ENCODE results near the gene C2orf42.

DNA sequence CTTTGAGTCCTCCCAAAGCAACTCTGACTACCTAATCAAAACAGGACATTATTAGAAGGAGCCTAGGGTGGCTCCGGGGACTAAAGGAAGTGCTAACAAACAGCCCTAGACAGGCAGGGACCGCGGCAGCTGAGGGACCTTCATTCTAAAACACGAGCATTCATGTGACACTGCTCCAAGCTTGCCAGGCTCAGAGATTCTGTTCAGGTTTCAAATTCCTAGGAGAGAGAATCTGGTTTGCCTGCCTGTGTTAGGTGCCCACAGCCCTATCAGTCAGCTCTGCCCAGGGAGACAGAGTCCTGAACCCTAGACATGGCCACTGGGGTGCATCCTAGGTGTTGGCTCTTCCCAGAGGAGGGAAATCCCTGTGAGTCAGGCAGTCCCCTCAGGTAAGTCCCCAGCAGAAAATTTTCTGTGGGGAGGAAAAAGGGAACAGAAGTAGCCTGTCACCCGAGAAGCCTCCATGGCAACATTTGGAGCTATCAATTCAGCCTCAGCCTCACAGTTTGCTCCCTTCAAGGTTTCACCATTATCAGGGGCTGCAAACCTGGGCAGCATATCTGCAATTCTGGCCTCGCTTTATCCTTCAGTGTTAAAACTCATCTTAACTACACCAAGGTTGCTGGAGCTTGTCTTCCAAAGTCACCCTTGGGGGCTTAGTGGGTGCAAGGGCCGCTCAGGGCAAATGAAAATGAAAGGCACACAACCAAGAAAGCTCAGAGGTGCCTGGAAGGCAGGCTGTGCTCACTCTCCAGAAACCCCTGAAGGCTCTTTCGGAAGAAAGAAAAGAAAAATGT, 75.0 kb downstream of the C2orf42 start:
- TF ChIP-seq, protein P1, sequence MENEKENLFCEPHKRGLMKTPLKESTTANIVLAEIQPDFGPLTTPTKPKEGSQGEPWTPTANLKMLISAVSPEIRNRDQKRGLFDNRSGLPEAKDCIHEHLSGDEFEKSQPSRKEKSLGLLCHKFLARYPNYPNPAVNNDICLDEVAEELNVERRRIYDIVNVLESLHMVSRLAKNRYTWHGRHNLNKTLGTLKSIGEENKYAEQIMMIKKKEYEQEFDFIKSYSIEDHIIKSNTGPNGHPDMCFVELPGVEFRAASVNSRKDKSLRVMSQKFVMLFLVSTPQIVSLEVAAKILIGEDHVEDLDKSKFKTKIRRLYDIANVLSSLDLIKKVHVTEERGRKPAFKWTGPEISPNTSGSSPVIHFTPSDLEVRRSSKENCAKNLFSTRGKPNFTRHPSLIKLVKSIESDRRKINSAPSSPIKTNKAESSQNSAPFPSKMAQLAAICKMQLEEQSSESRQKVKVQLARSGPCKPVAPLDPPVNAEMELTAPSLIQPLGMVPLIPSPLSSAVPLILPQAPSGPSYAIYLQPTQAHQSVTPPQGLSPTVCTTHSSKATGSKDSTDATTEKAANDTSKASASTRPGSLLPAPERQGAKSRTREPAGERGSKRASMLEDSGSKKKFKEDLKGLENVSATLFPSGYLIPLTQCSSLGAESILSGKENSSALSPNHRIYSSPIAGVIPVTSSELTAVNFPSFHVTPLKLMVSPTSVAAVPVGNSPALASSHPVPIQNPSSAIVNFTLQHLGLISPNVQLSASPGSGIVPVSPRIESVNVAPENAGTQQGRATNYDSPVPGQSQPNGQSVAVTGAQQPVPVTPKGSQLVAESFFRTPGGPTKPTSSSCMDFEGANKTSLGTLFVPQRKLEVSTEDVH (IDR thresholded peaks at IDR 0.05; ENCODE audit: low read depth, partially characterized antibody): no peak
- TF ChIP-seq MXI1 (IDR thresholded peaks at IDR 0.05; ENCODE audit: low read depth, low read length) (no peak), EZH2 (IDR thresholded peaks at IDR 0.05; ENCODE audit: borderline replicate concordance, control insufficient read depth, low read depth, low read length) (no peak), ZNF217 (IDR thresholded peaks at IDR 0.05) (no peak), EGR1 (IDR thresholded peaks at IDR 0.05; ENCODE audit: borderline replicate concordance in 1 of 2, low read depth in 2 of 2, low read length in 2 of 2) (no peak), SP1 (IDR thresholded peaks at IDR 0.05; ENCODE audit: low read depth, low read length) (no peak), POLR2A (IDR thresholded peaks at IDR 0.05; ENCODE audit: low read depth, low read length) (no peak), WRNIP1 (IDR thresholded peaks at IDR 0.05; ENCODE audit: borderline replicate concordance, low read depth, low read length) (no peak), CREB1 (IDR thresholded peaks at IDR 0.05; ENCODE audit: low read depth) (no peak)
- TF ChIP-seq, protein P2, sequence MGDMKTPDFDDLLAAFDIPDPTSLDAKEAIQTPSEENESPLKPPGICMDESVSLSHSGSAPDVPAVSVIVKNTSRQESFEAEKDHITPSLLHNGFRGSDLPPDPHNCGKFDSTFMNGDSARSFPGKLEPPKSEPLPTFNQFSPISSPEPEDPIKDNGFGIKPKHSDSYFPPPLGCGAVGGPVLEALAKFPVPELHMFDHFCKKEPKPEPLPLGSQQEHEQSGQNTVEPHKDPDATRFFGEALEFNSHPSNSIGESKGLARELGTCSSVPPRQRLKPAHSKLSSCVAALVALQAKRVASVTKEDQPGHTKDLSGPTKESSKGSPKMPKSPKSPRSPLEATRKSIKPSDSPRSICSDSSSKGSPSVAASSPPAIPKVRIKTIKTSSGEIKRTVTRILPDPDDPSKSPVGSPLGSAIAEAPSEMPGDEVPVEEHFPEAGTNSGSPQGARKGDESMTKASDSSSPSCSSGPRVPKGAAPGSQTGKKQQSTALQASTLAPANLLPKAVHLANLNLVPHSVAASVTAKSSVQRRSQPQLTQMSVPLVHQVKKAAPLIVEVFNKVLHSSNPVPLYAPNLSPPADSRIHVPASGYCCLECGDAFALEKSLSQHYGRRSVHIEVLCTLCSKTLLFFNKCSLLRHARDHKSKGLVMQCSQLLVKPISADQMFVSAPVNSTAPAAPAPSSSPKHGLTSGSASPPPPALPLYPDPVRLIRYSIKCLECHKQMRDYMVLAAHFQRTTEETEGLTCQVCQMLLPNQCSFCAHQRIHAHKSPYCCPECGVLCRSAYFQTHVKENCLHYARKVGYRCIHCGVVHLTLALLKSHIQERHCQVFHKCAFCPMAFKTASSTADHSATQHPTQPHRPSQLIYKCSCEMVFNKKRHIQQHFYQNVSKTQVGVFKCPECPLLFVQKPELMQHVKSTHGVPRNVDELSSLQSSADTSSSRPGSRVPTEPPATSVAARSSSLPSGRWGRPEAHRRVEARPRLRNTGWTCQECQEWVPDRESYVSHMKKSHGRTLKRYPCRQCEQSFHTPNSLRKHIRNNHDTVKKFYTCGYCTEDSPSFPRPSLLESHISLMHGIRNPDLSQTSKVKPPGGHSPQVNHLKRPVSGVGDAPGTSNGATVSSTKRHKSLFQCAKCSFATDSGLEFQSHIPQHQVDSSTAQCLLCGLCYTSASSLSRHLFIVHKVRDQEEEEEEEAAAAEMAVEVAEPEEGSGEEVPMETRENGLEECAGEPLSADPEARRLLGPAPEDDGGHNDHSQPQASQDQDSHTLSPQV (IDR thresholded peaks at IDR 0.05): no peak
- TF ChIP-seq, protein P3, sequence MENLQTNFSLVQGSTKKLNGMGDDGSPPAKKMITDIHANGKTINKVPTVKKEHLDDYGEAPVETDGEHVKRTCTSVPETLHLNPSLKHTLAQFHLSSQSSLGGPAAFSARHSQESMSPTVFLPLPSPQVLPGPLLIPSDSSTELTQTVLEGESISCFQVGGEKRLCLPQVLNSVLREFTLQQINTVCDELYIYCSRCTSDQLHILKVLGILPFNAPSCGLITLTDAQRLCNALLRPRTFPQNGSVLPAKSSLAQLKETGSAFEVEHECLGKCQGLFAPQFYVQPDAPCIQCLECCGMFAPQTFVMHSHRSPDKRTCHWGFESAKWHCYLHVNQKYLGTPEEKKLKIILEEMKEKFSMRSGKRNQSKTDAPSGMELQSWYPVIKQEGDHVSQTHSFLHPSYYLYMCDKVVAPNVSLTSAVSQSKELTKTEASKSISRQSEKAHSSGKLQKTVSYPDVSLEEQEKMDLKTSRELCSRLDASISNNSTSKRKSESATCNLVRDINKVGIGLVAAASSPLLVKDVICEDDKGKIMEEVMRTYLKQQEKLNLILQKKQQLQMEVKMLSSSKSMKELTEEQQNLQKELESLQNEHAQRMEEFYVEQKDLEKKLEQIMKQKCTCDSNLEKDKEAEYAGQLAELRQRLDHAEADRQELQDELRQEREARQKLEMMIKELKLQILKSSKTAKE (IDR thresholded peaks at IDR 0.05; ENCODE audit: low read depth, poor library complexity, severe bottlenecking): peak; percentile 37
- TF ChIP-seq, protein P4, sequence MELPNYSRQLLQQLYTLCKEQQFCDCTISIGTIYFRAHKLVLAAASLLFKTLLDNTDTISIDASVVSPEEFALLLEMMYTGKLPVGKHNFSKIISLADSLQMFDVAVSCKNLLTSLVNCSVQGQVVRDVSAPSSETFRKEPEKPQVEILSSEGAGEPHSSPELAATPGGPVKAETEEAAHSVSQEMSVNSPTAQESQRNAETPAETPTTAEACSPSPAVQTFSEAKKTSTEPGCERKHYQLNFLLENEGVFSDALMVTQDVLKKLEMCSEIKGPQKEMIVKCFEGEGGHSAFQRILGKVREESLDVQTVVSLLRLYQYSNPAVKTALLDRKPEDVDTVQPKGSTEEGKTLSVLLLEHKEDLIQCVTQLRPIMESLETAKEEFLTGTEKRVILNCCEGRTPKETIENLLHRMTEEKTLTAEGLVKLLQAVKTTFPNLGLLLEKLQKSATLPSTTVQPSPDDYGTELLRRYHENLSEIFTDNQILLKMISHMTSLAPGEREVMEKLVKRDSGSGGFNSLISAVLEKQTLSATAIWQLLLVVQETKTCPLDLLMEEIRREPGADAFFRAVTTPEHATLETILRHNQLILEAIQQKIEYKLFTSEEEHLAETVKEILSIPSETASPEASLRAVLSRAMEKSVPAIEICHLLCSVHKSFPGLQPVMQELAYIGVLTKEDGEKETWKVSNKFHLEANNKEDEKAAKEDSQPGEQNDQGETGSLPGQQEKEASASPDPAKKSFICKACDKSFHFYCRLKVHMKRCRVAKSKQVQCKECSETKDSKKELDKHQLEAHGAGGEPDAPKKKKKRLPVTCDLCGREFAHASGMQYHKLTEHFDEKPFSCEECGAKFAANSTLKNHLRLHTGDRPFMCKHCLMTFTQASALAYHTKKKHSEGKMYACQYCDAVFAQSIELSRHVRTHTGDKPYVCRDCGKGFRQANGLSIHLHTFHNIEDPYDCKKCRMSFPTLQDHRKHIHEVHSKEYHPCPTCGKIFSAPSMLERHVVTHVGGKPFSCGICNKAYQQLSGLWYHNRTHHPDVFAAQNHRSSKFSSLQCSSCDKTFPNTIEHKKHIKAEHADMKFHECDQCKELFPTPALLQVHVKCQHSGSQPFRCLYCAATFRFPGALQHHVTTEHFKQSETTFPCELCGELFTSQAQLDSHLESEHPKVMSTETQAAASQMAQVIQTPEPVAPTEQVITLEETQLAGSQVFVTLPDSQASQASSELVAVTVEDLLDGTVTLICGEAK (IDR thresholded peaks at IDR 0.05; ENCODE audit: borderline replicate concordance): no peak; the same call in 1 of the 2 replicates
- TF ChIP-seq, protein P5, sequence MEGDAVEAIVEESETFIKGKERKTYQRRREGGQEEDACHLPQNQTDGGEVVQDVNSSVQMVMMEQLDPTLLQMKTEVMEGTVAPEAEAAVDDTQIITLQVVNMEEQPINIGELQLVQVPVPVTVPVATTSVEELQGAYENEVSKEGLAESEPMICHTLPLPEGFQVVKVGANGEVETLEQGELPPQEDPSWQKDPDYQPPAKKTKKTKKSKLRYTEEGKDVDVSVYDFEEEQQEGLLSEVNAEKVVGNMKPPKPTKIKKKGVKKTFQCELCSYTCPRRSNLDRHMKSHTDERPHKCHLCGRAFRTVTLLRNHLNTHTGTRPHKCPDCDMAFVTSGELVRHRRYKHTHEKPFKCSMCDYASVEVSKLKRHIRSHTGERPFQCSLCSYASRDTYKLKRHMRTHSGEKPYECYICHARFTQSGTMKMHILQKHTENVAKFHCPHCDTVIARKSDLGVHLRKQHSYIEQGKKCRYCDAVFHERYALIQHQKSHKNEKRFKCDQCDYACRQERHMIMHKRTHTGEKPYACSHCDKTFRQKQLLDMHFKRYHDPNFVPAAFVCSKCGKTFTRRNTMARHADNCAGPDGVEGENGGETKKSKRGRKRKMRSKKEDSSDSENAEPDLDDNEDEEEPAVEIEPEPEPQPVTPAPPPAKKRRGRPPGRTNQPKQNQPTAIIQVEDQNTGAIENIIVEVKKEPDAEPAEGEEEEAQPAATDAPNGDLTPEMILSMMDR (IDR thresholded peaks at IDR 0.05 in 2 of 3, conservative IDR thresholded peaks at IDR 0.05 in 1 of 3; ENCODE audit: control insufficient read depth in 2 of 3, extremely low read depth in 1 of 3, insufficient read depth in 1 of 3, low read depth in 3 of 3, low read length in 3 of 3): peak in 1 of 3 experiments; percentile 27; a peak in 2 of 6 replicates
